Renal cortical epithelial cell (primary cell): ENCODE results near the gene LINC01488. TPM values are rescaled to one million over a fixed set of nuclear protein-coding genes. Genes with fewer than 3 reads are reported as not detected.
A peak's percentile ranks its signal among the peaks of the same experiment; 100 is the strongest.

ENCODE experiments used
- DNase-seq: peaks from one replicate; pipeline ENCODE4 v3.0.0-alpha.2; 2011; ENCODE audit warnings: low read depth
- total RNA-seq: library from RNA; depleted of rRNA; stranded (reverse); fragments of >200 nt; gene quantifications from 2 replicates; pipeline ENCODE4 v1.2.3, GENCODE V29; 2014

The LINC01488 gene
- total RNA-seq, 1 donor from 2014 or later, result not detected

DNA sequence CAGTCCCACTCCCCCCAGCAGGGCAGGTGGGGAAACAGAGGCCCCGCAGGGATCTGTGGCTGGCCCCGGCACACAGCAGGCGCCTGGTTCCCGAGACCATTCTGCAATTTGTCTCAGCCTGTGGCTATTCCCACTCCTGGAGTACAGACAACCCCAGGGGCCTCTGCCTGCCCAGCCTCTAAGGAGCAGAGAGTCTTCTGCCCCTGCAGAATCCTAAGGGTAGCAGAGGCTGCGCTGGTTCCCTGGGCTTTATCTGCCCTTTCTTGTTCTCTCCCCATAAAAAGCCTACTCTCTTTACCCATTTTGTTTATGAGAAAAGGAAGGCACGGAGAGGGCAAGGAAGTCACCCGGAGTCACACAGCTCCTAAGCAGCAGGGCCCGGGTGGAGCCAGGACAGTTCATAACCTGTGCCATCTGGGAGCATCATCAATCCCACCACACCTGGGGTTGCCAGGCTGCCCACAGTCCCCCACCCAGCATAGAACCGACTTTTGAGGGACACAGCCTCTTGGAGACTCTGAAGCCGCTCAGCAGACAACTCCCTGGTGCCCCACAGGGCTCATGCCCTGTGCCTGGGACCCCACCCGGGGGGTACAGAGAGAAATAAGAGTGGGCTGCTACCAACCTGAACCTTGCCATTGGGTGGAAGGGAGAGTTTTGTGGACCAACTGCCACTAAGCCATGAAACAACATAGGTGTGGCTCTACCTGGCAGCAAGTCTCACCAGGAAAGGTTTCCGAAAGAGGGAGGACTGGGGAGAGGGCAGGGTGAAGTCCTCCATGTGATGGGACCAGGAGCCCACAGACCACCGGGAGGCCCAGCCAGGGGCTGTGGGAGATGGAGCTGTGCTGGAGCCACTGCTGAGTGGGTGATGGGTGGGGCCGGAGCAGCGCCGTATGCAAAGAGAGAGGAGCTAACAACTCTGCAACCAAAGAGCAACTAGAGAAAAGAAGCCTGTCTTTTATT is 17.2 kb upstream of the LINC01488 start:
- no peak for DNase-seq

DNA sequence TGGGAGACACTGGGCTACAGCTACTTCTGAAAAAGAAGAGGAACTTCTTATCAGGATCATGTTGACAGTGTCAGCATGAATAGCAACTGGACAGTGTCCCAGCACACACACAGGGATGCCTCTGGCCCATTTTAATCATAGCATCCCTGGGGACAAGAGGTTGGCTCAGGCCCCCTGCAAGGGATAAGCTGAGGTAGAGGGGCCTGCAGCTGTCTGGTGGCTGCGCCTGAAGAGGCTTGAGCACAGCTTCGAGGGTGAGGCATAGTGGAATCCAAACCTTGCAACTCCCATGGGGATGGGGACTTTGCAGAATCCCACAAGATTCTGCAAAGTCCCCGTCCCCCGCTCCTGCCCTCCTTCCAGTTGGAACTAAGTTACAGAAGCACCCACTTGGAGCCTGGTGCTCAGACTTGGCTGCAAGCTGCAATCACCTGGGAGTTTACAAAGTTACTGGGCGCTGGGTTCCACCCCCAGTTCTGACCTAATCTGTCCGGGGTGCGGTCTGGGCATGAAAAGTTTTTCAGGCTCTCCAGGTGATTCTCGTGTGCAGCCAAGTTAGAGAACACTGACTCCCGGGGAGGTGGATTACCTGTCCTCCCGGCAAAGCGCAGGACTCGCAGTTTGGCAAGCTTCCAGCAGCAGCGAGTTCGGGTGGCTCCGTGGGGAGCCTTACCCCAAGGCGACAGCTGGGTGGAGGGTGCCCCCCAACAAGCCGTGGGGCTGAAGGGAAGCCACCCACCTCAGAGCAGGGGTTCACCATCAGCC is 16.0 kb upstream of the LINC01488 start:
- no peak for DNase-seq

DNA sequence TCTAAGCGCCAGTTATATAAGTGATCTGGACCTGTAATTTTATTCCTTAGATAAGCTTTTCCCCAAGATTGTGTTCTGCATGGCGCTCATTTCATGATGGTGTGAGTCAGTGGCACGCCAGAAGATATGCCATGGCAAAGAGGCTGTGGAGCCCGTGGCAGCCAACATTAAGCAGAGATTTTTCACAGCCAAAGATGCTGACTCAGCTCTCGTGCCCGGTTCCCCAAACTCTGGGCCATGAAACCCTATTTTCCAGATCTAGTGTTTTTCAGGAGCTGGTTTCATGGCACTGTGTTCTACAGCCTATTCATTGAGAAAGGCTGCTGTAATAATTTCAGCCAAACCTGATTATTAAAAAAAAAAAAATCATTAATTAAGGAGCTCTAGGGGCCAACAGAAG is 15.4 kb upstream of the LINC01488 start:
- no peak for DNase-seq

DNA sequence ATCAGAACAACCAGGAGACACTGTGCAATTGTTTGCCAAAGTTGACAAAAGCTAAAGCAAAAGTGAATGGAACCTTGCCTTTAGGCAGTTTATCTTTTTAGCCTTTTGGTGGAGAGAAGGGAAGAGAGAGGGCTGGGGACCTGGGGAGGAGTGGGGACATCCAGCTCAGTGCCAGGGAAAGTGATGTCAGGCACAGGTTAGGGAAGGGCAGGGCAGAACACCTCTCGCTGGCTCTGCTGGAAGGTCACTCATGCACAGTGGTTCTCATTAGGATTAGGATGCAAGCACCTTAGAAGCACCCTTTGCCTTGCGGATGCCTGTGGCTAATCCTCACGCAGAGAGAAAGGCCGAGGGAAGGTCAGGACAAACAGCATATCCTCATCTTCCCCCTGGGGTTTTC is 14.3 kb upstream of the LINC01488 start:
- DNase-seq, result no peak

DNA sequence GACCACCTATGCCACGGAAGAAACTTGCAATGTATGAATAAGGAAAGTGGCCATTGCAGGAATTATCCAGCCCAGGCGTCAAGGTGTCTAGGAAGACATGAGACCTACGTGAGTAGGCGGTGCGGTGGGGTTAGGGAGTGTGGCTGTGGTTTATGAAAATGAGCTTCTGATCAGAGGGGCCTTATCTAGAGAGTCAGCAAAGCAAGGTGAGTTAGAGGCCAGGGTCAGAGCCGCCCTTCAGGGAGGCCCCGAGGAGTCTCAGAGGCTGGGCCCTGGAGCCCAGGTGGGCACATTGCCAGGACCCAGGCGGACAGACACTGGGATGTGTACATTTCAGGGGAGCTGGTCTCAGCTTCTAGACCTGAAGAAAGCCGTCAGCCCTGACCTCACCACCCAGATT is 13.8 kb upstream of the LINC01488 start:
- no peak for DNase-seq

DNA sequence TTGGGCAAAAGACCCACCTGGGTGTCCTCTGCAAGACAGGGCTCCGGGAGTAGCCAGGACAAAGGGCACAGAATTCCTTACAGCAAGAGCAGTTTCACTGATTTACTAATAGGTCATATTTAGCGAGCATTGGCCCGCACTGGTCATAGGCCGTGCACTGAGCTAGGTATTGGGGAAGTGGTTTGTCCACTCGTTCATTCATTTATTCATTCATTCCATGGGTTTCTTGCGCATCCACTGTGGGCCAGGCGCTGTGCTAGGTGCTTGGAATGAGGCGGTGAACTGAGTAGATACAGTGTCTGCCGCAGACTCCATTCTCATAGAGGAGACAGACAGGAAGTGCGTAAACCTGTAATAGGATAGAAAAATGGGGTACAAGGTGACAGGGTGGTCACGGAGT is 13.2 kb upstream of the LINC01488 start:
- DNase-seq, result no peak

DNA sequence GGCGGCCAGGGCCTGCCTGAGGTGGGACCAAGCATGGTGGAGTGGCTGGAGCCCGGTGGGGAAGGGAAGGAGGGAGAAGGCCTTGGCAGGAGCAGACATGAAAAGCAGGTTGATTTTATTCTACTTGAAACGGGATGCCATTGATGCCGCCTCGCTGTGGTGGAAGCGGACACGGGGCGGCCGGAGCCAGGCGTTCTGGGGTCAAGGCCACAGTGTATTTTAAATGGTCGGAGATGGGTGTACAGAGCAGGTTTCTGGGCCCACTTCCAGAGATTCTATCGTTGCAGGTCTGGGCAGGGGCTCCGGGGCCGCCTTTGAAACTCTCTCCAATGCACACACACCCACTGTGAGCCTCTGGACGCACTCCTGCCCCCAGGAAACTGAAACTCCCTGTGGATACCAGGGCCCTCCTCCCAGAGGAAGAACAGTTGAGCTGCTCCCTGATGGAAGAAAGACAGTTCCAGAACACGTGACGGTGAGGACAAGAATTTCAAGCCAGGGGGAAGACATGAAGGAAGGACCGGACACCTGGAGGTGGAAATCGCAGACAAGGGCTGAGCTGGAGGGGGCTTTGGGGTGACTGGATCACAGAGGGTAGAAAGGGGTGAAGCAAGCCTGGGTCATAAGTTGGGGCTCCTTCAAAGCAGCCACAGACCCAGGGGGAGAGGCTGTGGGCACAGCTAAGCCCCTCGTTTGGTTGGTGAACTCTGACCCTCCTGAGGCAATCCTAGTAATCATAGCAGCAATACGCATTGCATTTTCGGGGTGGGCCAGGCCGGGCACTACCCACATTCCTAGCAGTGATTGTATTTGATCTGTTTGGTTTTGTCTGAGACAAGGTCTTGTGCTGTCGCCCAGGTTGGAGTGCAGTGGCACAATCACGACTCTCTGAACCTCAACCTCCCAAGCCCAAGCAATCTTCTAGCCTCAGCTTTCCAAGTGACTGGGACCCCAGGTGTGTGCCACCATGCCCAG is 12.3 kb upstream of the LINC01488 start:
- DNase-seq, result no peak

DNA sequence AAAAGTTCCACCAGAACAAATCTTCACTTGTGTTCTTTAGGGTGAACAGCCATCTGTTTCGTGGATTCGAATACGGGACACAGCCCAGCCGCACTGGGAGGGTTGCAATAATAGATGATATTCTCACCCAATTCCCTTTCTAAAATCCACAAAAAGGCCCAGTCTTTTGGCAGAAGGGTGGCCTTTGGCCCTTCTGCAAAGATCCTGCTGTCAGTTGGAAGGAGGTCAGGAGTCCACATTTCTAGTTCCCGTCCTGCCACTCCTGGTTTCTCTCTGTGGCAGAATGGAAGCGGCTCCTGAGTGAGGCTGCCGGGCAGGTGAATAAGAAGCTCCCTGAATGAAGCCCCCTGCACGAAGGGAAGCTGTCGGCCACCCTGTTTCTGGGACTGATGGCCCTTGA is 11.2 kb upstream of the LINC01488 start:
- DNase-seq, result no peak

DNA sequence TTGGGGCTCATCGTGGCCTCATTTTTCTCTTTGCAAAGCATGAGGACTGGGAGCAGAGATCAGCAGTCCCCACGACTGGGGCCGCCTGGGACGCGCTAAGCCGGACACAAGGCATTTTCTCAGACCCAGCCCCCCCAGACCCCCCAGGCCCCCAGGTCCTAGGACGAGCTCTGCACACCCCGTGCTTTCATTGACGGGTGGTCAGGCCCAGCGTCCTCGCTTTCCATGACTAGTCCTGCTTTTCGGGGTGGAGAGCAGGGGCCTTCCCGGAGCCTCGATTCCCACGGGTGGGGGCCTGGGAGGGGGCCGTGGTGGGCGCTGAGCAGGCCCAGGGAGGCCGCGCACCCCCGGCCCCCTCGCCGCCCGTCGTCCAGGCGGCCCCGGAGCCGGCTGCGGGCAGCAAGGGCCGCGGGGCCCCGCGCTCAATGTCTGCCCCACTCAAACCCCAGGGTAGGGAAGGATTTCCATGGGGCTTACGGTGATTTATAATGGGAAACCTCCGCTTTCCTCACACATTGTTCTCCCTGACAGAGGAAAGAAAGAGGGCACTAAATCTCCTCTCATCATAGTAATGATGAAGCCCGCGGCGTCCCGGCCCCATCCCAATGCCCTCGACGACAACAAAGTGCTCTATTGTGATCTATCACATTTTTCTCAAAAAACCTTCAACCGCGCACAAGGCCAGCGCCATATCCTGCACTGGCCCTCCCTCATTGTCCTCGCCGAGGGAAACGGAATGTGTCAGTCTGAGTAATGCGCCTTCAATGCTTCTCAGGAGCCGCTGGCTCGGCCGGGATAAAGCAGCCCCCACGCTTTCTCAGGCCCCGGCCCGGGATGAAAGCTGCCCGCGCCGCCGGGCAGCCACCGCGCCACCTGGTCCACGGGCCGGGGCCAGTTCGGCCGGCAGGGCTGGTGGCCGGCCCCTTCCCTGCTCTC is 10.4 kb upstream of the LINC01488 start:
- peak; percentile 26 for DNase-seq

DNA sequence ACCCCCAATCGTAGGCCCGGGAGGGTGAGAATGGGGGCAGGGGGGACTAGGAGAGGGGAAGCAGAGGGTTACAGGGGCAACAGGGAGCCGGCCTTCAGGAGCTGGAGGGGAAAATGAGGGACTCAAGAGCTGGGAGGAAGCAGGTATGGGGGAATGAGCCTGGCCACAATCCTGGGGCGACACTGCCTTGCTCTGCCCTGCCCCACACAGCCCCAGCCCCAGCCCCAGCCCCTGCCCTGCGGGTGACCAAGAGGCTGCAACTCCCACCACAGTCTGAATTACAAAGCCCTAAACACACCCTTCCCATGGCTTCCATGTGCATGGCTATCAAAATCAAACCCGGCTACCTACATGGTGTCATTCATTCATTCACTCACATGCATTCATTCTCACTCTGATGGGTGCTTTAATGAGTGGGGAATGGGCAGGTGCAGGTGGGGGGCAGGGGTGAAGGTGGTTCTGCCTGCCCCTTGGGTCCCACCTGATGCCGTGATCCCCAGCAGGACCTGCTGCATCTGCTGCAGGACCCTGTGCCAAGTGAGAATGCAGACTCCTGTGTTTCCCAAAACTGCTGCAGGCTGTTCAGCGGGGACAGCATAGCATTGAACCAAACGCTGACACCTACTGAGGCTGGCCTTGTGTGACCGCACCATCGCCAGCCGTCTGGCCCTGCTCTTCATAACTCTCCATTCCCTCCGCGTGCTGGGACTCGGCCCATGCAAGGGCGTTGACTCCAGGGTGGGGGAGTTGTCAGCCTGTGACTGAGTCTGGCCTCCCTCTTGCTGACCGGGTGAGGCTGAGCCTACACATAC is 9.5 kb upstream of the LINC01488 start:
- no peak for DNase-seq

DNA sequence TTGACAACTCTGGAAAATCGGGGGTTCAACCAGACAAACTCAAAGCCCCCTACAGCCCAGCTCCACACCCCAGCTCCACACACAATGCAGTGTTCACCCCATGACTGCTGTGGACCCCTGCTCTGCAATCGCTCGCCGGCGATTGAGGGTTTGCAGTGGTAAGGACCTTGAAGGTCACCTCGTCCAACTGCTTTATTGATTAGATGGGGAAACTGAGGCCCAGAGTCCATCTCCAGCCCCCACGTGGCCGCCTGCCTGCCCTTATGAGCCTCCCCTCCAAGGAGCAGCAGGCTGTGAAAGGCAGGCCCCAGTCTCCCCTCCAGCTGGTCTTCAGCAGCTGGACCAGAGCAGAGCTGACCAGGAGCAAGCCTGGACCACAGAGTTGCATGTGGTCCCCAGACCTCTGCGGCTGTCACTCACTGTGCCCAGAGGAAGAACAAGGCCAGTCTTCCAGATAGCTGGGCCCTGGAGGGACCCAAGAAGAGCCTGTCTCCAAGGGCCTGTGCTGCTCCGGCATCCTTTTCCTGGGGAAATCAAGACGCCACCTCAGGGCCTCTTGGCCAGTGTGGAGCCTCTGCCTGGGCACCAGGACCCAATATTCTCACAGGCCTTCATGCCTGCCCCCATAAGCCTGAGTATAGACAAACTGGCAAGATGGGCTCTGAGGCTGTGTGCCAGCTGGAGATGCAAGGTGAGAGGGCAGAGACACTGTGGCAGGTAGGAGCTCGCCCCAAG is 8.8 kb upstream of the LINC01488 start:
- DNase-seq, result no peak

DNA sequence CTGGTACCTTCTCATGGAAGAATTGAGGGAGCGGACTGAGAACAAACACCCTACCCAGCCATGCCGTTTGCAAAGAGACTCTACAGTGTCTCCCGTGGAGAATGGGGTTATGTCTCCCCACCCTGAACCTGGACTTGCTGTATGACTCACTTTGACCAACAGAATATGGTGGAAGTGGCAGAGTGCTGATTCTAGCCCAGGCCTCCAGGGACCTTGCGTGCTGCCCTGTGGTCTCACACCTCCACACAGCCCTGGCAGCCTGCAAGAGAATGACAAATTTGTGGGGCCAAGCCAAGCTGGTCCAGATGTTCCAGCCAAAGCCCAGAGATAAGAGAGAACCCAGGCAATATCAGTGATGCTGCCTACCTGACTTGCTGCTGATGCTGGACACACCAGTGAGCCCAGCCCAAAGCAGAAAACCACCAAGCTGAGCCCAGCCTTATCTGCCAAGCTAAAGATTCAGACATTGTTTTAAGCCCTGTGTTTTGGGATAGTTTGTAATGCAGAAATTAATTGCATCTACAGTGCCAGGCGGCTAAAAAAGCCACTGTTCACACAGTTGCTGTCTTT is 8.1 kb upstream of the LINC01488 start:
- no peak for DNase-seq

DNA sequence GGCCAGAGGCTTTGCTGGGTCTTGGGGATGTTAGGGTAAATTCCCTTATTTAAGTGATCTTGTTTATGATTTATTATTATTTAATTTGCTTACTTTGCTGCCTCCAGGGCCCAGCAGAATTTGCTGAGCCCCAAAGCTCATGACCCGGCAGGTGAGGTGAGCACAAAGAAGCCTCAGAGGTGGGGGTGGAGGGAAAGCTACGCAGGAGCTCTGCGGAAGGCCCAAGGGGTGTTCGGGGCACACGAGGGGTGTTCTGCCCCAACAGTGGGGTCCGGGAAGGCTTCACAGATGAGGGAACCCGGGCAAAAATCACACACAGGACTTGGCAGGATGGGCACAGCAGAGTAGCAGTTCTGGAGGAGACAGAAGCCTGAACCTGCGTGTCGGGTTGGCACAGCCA is 6.7 kb upstream of the LINC01488 start:
- no peak for DNase-seq

DNA sequence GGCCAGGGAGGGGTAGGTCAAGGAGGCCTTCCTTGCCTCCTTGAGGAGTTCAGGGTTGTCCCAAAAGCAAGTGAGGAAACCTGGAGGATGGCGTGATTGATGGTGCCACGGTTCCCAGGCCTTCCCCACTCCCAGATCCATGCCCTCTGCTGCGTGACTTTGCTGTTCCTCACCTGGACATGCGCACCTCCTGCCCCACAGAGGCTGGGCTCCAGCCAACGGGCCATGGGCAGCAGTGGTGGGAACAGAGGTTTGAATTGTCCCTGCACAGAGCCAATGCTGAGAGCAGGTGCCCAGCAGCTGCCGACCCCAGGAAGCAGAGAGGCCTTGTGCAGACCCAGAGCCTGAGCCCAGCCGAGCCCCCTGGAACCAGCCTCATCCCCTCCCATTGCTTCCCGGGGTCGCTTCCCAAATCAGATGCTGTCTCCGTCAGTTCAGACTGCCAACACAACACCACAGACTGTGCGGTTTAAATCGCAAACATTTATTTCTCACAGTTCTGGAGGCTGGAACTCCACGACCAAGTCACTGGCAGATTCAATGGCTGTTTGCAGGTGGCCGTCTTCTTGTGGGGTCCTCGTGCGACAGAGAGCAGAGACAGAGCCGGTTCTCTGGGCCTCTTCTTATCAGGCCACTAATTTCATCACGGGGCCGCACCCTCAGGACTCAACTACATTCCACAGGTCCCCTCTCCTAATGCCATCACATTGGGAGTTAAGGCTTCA is 6.2 kb upstream of the LINC01488 start:
- no peak for DNase-seq

DNA sequence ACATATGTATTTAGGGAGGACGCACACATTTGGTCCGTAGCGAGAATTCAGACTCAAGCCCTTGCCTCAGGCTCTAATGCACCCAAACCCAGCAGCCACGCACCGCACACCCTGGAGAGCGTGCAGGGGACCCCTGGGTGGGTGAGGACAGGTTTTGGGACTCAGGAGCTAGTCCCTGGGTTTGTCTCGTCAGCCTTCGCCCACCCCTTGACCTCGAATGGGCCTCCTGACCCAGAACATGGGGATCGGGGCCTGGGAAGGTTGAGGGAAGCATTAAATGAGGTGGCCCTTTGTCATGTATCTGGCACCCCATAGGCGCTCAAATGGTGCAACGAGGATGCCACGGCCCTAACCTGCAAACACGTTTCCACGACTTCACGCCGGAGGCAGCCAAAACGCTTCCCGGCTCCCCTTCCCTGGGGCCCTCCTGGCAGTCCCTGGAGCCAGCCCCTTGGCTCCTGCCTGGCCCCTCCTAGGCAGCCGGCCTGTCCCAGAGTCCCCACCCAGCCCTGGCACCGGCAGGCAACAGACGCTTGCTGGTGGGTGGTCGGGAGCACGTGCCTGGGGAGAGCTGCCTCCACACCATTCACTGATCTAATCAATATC is 5.5 kb upstream of the LINC01488 start:
- no peak for DNase-seq

DNA sequence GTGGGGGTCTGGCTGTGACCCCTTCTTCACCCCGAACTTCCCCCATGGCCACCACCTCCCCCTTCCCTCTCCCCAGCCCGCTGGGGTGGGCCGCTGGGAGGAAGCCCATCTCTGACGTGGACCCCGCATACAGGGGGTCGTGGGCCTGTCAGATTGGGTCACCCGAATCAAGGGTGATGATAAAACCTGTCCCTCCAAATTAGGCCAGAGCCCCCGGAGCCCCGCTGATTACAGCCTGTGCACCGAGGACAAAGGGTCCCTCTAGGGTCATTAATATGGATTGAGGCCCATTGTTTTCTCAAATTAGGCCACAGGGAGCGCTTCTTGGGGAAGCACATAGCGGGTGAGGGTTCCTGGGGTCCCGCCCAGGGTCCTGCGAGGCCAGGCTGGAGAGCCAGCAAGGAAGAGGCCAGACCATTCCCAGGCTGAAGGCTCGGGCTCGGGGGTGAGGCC is 4.9 kb upstream of the LINC01488 start:
- DNase-seq, result no peak

DNA sequence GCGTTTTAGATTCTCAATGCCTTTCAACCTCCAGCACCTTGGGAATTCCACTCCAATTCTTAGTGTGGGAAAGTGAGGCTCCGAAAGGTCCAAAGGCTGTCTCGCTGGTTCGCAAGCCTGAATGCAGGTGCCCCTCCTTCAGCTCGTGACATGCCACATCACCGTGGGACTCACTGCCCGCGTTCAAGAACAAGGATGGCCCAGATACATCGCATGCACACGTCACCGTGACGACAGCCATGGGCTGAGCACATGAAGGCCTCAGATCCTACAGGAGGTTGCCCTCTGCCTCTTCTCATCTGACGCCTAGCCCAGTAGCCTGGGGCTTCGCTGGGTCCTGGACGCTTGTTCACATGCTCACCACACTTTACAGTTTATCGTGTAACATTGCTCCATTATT is 4.4 kb upstream of the LINC01488 start:
- DNase-seq, result no peak
